Astrocyte (in vitro differentiated cells and primary cell): ENCODE measurements around the gene FAT1. TPM values are rescaled to one million over a fixed set of nuclear protein-coding genes. Genes with fewer than 3 reads are reported as not detected.

Source experiments
- DNase-seq: peaks from one replicate; pipeline ENCODE4 v3.0.0-alpha.2; 2010; ENCODE audit warnings: low read depth
- FAIRE-seq: peaks from 2 replicates; lab custom pipeline; 2011; peaks lifted over from hg19 to GRCh38; lab: Jason Lieb, UNC
- H2AFZ ChIP-seq: 2 replicates; pipeline ENCODE4 v1.6.0; 2012; ENCODE audit warnings: low read depth, low read length, inconsistent platforms
- H3K27ac ChIP-seq: 2 replicates; pipeline ENCODE4 v1.5.1; 2011; ENCODE audit warnings: low read depth, low read length, inconsistent platforms
- H3K27me3 ChIP-seq: 2 replicates; pipeline ENCODE4 v1.6.0; 2011; ENCODE audit warnings: low read length, inconsistent platforms; ENCODE audit not compliant: insufficient read depth
- H3K36me3 ChIP-seq: 2 replicates; pipeline ENCODE4 v1.5.1; 2011; ENCODE audit warnings: low read length, inconsistent platforms; ENCODE audit not compliant: insufficient read depth
- H3K4me1 ChIP-seq: 2 replicates; pipeline ENCODE4 v1.5.1; 2011; ENCODE audit warnings: low read length, inconsistent platforms; ENCODE audit not compliant: insufficient read depth
- H3K4me2 ChIP-seq: 2 replicates; pipeline ENCODE4 v1.6.0; 2012; ENCODE audit warnings: low read length, inconsistent platforms
- H3K4me3 ChIP-seq: 2 replicates; pipeline ENCODE4 v1.5.1; 2011; ENCODE audit warnings: low read depth, mild to moderate bottlenecking, low read length, inconsistent platforms; ENCODE audit not compliant: insufficient read depth
- H3K79me2 ChIP-seq: 2 replicates; pipeline ENCODE4 v1.6.0; 2012; ENCODE audit warnings: mild to moderate bottlenecking, low read length, inconsistent platforms; ENCODE audit not compliant: insufficient read depth
- H3K9ac ChIP-seq: 2 replicates; pipeline ENCODE4 v1.6.0; 2012; ENCODE audit warnings: mild to moderate bottlenecking, low read length, inconsistent platforms
- H3K9me3 ChIP-seq: 2 replicates; pipeline ENCODE4 v1.5.1; 2012; ENCODE audit warnings: low read depth, mild to moderate bottlenecking, low read length, inconsistent platforms; ENCODE audit not compliant: insufficient read depth
- H4K20me1 ChIP-seq: 2 replicates; pipeline ENCODE4 v1.6.0; 2012; ENCODE audit warnings: low read length, inconsistent platforms; ENCODE audit not compliant: insufficient read depth
- H3K27ac Mint-ChIP-seq: one replicate; pipeline ENCODE4 v1.8.0; 2021; ENCODE audit warnings: mild to moderate bottlenecking, mixed read lengths; ENCODE audit not compliant: unreplicated experiment
- H3K27me3 Mint-ChIP-seq: one replicate; pipeline ENCODE4 v1.8.0; 2021; ENCODE audit warnings: low read depth, mixed read lengths; ENCODE audit not compliant: unreplicated experiment
- H3K36me3 Mint-ChIP-seq: one replicate; pipeline ENCODE4 v1.8.0; 2021; ENCODE audit warnings: low read depth, mixed read lengths; ENCODE audit not compliant: unreplicated experiment
- H3K4me1 Mint-ChIP-seq: one replicate; pipeline ENCODE4 v1.8.0; 2021; ENCODE audit warnings: low read depth, mixed read lengths; ENCODE audit not compliant: unreplicated experiment
- H3K4me3 Mint-ChIP-seq: one replicate; pipeline ENCODE4 v1.8.0; 2021; ENCODE audit warnings: mild to moderate bottlenecking, moderate library complexity, mixed read lengths; ENCODE audit not compliant: unreplicated experiment
- H3K9me3 Mint-ChIP-seq: one replicate; pipeline ENCODE4 v1.8.0; 2021; ENCODE audit warnings: mild to moderate bottlenecking, mixed read lengths; ENCODE audit not compliant: unreplicated experiment
- EZH2 ChIP-seq: IDR thresholded peaks from 2 replicates; pipeline ENCODE4 v1.6.1; 2012; ENCODE audit warnings: mild to moderate bottlenecking, low read length, inconsistent platforms; ENCODE audit not compliant: insufficient read depth
- total RNA-seq: library from RNA; stranded (reverse); gene quantifications from 2 replicates; pipeline ENCODE4 v1.2.1, GENCODE V29; 2021
- TF ChIP-seq, protein P1 (sequence below): IDR thresholded peaks from 2 replicates; pipeline ENCODE4 v1.5.1; 2011; ENCODE audit warnings: low read depth, mild to moderate bottlenecking, inconsistent platforms, low read length, moderate library complexity; ENCODE audit not compliant: insufficient read depth

FAT1 gene
- total RNA-seq, 1 donor from 2014 or later = 590 TPM

DNA sequence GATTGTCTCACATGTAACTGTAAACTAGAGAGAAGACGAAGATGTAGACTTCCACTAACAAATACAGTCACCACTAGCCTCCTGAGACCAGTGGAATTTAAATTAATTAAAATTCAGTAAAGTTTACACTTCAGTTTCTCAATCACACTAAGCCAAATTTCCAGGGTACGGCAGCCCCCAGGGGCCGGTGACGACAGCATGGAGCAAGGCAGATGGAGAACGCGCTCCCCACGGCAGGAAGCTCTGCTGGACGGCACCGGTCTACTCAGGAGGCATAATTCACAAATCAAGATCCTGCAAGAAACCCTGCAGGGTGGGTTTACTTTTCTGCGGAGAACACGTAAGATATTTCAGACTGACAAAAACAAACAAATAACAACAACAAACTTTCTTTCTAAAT lies 80.7 kb downstream of the FAT1 start:
- peaks cover 23% of the 10 kb centered on the region for H3K4me1 Mint-ChIP-seq
- H3K36me3 ChIP-seq = peaks cover 17% of the 10 kb centered on the region
- no peak for FAIRE-seq
- H3K9me3 Mint-ChIP-seq = no peaks in the 10 kb centered on the region
- no peak for TF ChIP-seq EZH2
- TF ChIP-seq, protein P1, sequence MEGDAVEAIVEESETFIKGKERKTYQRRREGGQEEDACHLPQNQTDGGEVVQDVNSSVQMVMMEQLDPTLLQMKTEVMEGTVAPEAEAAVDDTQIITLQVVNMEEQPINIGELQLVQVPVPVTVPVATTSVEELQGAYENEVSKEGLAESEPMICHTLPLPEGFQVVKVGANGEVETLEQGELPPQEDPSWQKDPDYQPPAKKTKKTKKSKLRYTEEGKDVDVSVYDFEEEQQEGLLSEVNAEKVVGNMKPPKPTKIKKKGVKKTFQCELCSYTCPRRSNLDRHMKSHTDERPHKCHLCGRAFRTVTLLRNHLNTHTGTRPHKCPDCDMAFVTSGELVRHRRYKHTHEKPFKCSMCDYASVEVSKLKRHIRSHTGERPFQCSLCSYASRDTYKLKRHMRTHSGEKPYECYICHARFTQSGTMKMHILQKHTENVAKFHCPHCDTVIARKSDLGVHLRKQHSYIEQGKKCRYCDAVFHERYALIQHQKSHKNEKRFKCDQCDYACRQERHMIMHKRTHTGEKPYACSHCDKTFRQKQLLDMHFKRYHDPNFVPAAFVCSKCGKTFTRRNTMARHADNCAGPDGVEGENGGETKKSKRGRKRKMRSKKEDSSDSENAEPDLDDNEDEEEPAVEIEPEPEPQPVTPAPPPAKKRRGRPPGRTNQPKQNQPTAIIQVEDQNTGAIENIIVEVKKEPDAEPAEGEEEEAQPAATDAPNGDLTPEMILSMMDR = no peak
- no peak overlapping the region for H3K4me3 Mint-ChIP-seq
- H3K4me2 ChIP-seq = no peak overlapping the region
- no peak overlapping the region for H3K9ac ChIP-seq
- no peaks in the 10 kb centered on the region for H3K27me3 Mint-ChIP-seq
- peaks cover 80% of the 10 kb centered on the region for H3K79me2 ChIP-seq
- no peaks in the 10 kb centered on the region for H3K27me3 ChIP-seq
- H3K27ac Mint-ChIP-seq = no peak overlapping the region
- no peak overlapping the region for H2AFZ ChIP-seq
- H3K27ac ChIP-seq = no peak overlapping the region
- H4K20me1 ChIP-seq = peaks cover 74% of the 10 kb centered on the region
- H3K4me1 ChIP-seq = peaks cover 18% of the 10 kb centered on the region
- no peak for DNase-seq
- H3K36me3 Mint-ChIP-seq = peaks cover 8% of the 10 kb centered on the region
- H3K4me3 ChIP-seq = no peak overlapping the region
- H3K9me3 ChIP-seq = no peaks in the 10 kb centered on the region

- no peaks in the 10 kb centered on the region for H3K27me3 ChIP-seq
- Mint-ChIP-seq H3K27me3 (no peaks in the 10 kb centered on the region), H3K4me1 (peaks cover 19% of the 10 kb centered on the region), H3K27ac (no peak overlapping the region), H3K9me3 (no peaks in the 10 kb centered on the region), H3K36me3 (peaks cover 6% of the 10 kb centered on the region), H3K4me3 (no peak overlapping the region)
- peaks cover 17% of the 10 kb centered on the region for H3K36me3 ChIP-seq
- no peak for DNase-seq
- no peak overlapping the region for H3K27ac ChIP-seq
- no peak overlapping the region for H3K4me2 ChIP-seq
- peaks cover 70% of the 10 kb centered on the region for H4K20me1 ChIP-seq
- TF ChIP-seq, protein P1 = no peak
- no peak for TF ChIP-seq EZH2
- H3K79me2 ChIP-seq = peaks cover 80% of the 10 kb centered on the region
- no peak overlapping the region for H2AFZ ChIP-seq
- peaks cover 18% of the 10 kb centered on the region for H3K4me1 ChIP-seq
- no peak for FAIRE-seq
- H3K4me3 ChIP-seq = no peak overlapping the region
- H3K9ac ChIP-seq = no peak overlapping the region
- H3K9me3 ChIP-seq = no peaks in the 10 kb centered on the region
Measured at GRCh38 chr4:186642530-186642929, 81.1 kb downstream of the FAT1 start.

GRCh38 chr4:186634591-186635128 lies 89.0 kb downstream of the FAT1 start:
- H3K9me3 Mint-ChIP-seq = no peaks in the 10 kb centered on the region
- H3K4me3 Mint-ChIP-seq = no peak overlapping the region
- H3K36me3 Mint-ChIP-seq = peaks cover 34% of the 10 kb centered on the region
- DNase-seq (no peak), FAIRE-seq (no peak)
- no peaks in the 10 kb centered on the region for H3K4me1 Mint-ChIP-seq
- Histone ChIP-seq H3K9ac (no peak overlapping the region), H3K4me1 (no peaks in the 10 kb centered on the region), H4K20me1 (peaks cover 34% of the 10 kb centered on the region), H3K9me3 (no peaks in the 10 kb centered on the region), H3K27ac (no peak overlapping the region), H3K4me3 (no peak overlapping the region), H3K79me2 (peaks cover 24% of the 10 kb centered on the region), H3K27me3 (no peaks in the 10 kb centered on the region), H3K4me2 (no peak overlapping the region), H2AFZ (no peak overlapping the region), H3K36me3 (peaks cover 53% of the 10 kb centered on the region)
- no peak for TF ChIP-seq EZH2
- TF ChIP-seq, protein P1 = no peak
- H3K27ac Mint-ChIP-seq = no peak overlapping the region
- H3K27me3 Mint-ChIP-seq = no peaks in the 10 kb centered on the region
